HG02623 (cell line): ENCODE results near the gene GTPBP6.
"Not testable (repeated sequence)": the region's sequence is repeated elsewhere in the genome, so short reads cannot be mapped to it uniquely, and the experiment has no call there.

Experiments
- ATAC-seq: cut with Tn5 transposase; IDR thresholded peaks from one replicate; pipeline ENCODE4 v1.9.1; 2021; ENCODE audit warnings: moderate library complexity; ENCODE audit not compliant: unreplicated experiment

Gene GTPBP6

GRCh38 chrX:335758-336155, 17.2 kb upstream of the GTPBP6 start:
- no peak for ATAC-seq

GRCh38 chrX:334971-335757, 16.6 kb upstream of the GTPBP6 start:
- ATAC-seq, result no peak

- ATAC-seq, result no peak
Observed at GRCh38 chrX:334331-334891, 15.8 kb upstream of the GTPBP6 start.

GRCh38 chrX:333611-334311, 15.2 kb upstream of the GTPBP6 start:
- ATAC-seq, result no peak

GRCh38 chrX:332916-333610, 14.5 kb upstream of the GTPBP6 start:
- ATAC-seq, result no peak

GRCh38 chrX:332496-332860, 13.9 kb upstream of the GTPBP6 start:
- no peak for ATAC-seq

GRCh38 chrX:331825-332495, 13.4 kb upstream of the GTPBP6 start:
- no peak for ATAC-seq

- no peak for ATAC-seq
Observed at GRCh38 chrX:331151-331824, 12.7 kb upstream of the GTPBP6 start.

- no peak for ATAC-seq
Observed at GRCh38 chrX:330726-331150, 12.1 kb upstream of the GTPBP6 start.

GRCh38 chrX:330141-330725, 11.6 kb upstream of the GTPBP6 start:
- ATAC-seq, result not testable (repeated sequence)

GRCh38 chrX:329291-329910, 10.8 kb upstream of the GTPBP6 start:
- ATAC-seq, result no peak

- no peak for ATAC-seq
Observed at GRCh38 chrX:327660-328126, 9.1 kb upstream of the GTPBP6 start.

GRCh38 chrX:324664-325063, 6.1 kb upstream of the GTPBP6 start:
- not testable (repeated sequence) for ATAC-seq

GRCh38 chrX:323721-324628, 5.4 kb upstream of the GTPBP6 start:
- ATAC-seq, result no peak

GRCh38 chrX:320126-320783, 1.7 kb upstream of the GTPBP6 start:
- no peak for ATAC-seq

- ATAC-seq, result no peak
Observed at GRCh38 chrX:319579-320125, 1.1 kb upstream of the GTPBP6 start.

- ATAC-seq, result peak; percentile 55
Observed at GRCh38 chrX:318068-318738, 393 bp downstream of the GTPBP6 start.
